BLaER1 treated with 17β-estradiol and CSF1 and Interleukin-3, amounts not matched to agents 10 nM and 100 nM (cell line): Measurements from ENCODE around the gene MOV10L1.

Experiments used
- H3K27ac ChIP-seq, 11 experiments: shearing (Covaris generic); formaldehyde crosslinking; 2 replicates each; pipeline ENCODE4 v1.8.1; 2022
- H3K27me3 ChIP-seq, 11 experiments: shearing (Covaris generic); formaldehyde crosslinking; 2 replicates each; pipeline ENCODE4 v1.8.1; 2022
- H3K36me3 ChIP-seq, 11 experiments: shearing (Covaris generic); formaldehyde crosslinking; 2 replicates each; pipeline ENCODE4 v1.8.1; 2022
- H3K4me1 ChIP-seq, 10 experiments: shearing (Covaris generic); formaldehyde crosslinking; 2 replicates each; pipeline ENCODE4 v1.8.1; 2022
- H3K4me2 ChIP-seq, 11 experiments: shearing (Covaris generic); formaldehyde crosslinking; 2 replicates each; pipeline ENCODE4 v1.8.1; 2022
- H3K4me3 ChIP-seq, 10 experiments: shearing (Covaris generic); formaldehyde crosslinking; 2 replicates each; pipeline ENCODE4 v1.8.1; 2022
- H3K9ac ChIP-seq, 11 experiments: shearing (Covaris generic); formaldehyde crosslinking; 2 replicates each; pipeline ENCODE4 v1.8.1; 2022
- H3K9me3 ChIP-seq, 11 experiments: shearing (Covaris generic); formaldehyde crosslinking; replicated peaks in 1 of 11; 2 replicates each; pipeline ENCODE4 v1.8.1; 2022
- H4K20me1 ChIP-seq, 11 experiments: shearing (Covaris generic); formaldehyde crosslinking; 2 replicates each; pipeline ENCODE4 v1.8.1; 2022
- Cebpa-rat ChIP-seq, 11 experiments: shearing (Covaris generic); IDR thresholded peaks; 2 replicates each; pipeline ENCODE4 v1.8.1; 2022

MOV10L1 gene

GRCh38 chr22:50057278-50058060, 32.3 kb upstream of the MOV10L1 start:
- TF ChIP-seq Cebpa-rat (IDR thresholded peaks at IDR 0.05): no peak
- H3K9ac ChIP-seq: no peak overlapping the region
- H3K4me1 ChIP-seq: peaks cover 24 to 51% (median 44%) of the 10 kb centered on the region in 10 experiments
- no peak overlapping the region for H3K4me3 ChIP-seq
- no peak overlapping the region for H3K27ac ChIP-seq
- H4K20me1 ChIP-seq: peaks cover 0 to 20% (median 0%) of the 10 kb centered on the region in 11 experiments; a peak in 2 of 22 replicates
- H3K36me3 ChIP-seq: no peaks in the 10 kb centered on the region
- H3K4me2 ChIP-seq: no peak overlapping the region
- peaks cover 10 to 19% (median 17%) of the 10 kb centered on the region in 11 experiments for H3K9me3 ChIP-seq
- H3K27me3 ChIP-seq: peaks cover 0 to 11% (median 0%) of the 10 kb centered on the region in 11 experiments; a peak in 5 of 22 replicates

GRCh38 chr22:50058061-50058905, 31.5 kb upstream of the MOV10L1 start, which contains the start of gene TTLL8:
TSS of gene TTLL8 (minus strand) at chr22:50058298.
- no peak within 1 kb of the TSS for H3K27ac ChIP-seq
- H3K36me3 ChIP-seq: no peaks in the 10 kb centered on the region
- peaks cover 0 to 11% (median 0%) of the 10 kb centered on the region in 11 experiments; a peak in 5 of 22 replicates for H3K27me3 ChIP-seq
- no peak for TF ChIP-seq Cebpa-rat (IDR thresholded peaks at IDR 0.05)
- peaks cover 6 to 13% (median 11%) of the 10 kb centered on the region in 11 experiments for H3K9me3 ChIP-seq
- H3K4me2 ChIP-seq: peak within 1 kb of the TSS; percentile 54 to 86 (median 78); a peak in 21 of 22 replicates
- H3K4me1 ChIP-seq: peaks cover 24 to 51% (median 44%) of the 10 kb centered on the region in 10 experiments
- peak within 1 kb of the TSS in 2 of 11 experiments; percentile 10 to 19; a peak in 1 of 22 replicates for H3K9ac ChIP-seq
- H4K20me1 ChIP-seq: peaks cover 0 to 20% (median 0%) of the 10 kb centered on the region in 11 experiments; a peak in 2 of 22 replicates
- no peak within 1 kb of the TSS for H3K4me3 ChIP-seq

- no peak for TF ChIP-seq Cebpa-rat (IDR thresholded peaks at IDR 0.05)
- Histone ChIP-seq H4K20me1 (peaks cover 0 to 26% (median 0%) of the 10 kb centered on the region in 11 experiments; a peak in 4 of 22 replicates), H3K4me3 (no peak overlapping the region), H3K9ac (peak overlapping the region in 5 of 11 experiments; percentile 5 to 32 (median 19); a peak in 3 of 22 replicates), H3K36me3 (no peaks in the 10 kb centered on the region), H3K27me3 (peaks cover 0 to 11% (median 0%) of the 10 kb centered on the region in 11 experiments; a peak in 5 of 22 replicates), H3K4me2 (peak overlapping the region; percentile 54 to 86 (median 78)), H3K4me1 (peaks cover 24 to 47% (median 41%) of the 10 kb centered on the region in 10 experiments), H3K9me3 (peaks cover 0 to 4% (median 2%) of the 10 kb centered on the region in 11 experiments; a peak in 15 of 22 replicates), H3K27ac (no peak overlapping the region)
Measured at GRCh38 chr22:50058906-50059880, 30.6 kb upstream of the MOV10L1 start.

GRCh38 chr22:50059881-50060262, 29.9 kb upstream of the MOV10L1 start:
- Histone ChIP-seq H3K4me2 (peak overlapping the region; percentile 54 to 86 (median 78); a peak in 21 of 22 replicates), H4K20me1 (peaks cover 0 to 27% (median 0%) of the 10 kb centered on the region in 11 experiments; a peak in 4 of 22 replicates), H3K9ac (0 out of 22 replicates have a peak overlapping the region, but pooled peaks of 1 of the 11 experiments have one; percentile 32), H3K4me1 (peaks cover 24 to 47% (median 40%) of the 10 kb centered on the region in 10 experiments), H3K27me3 (peaks cover 0 to 11% (median 0%) of the 10 kb centered on the region in 11 experiments; a peak in 5 of 22 replicates), H3K4me3 (no peak overlapping the region), H3K36me3 (peaks cover 0 to 4% (median 0%) of the 10 kb centered on the region in 11 experiments; a peak in 1 of 22 replicates), H3K27ac (no peak overlapping the region), H3K9me3 (no peaks in the 10 kb centered on the region)
- TF ChIP-seq Cebpa-rat (IDR thresholded peaks at IDR 0.05): no peak

GRCh38 chr22:50060441-50061140, 29.2 kb upstream of the MOV10L1 start:
- Histone ChIP-seq H3K4me3 (no peak overlapping the region), H3K9me3 (no peaks in the 10 kb centered on the region), H3K4me2 (peak overlapping the region; percentile 58 to 86 (median 80); a peak in 20 of 22 replicates), H4K20me1 (peaks cover 0 to 27% (median 0%) of the 10 kb centered on the region in 11 experiments; a peak in 4 of 22 replicates), H3K27ac (no peak overlapping the region), H3K4me1 (peaks cover 24 to 49% (median 41%) of the 10 kb centered on the region in 10 experiments), H3K9ac (peak overlapping the region in 1 of 11 experiments; percentile 25; a peak in 1 of 22 replicates), H3K27me3 (peaks cover 0 to 11% (median 0%) of the 10 kb centered on the region in 11 experiments; a peak in 5 of 22 replicates), H3K36me3 (peaks cover 0 to 5% (median 0%) of the 10 kb centered on the region in 11 experiments; a peak in 3 of 22 replicates)
- no peak for TF ChIP-seq Cebpa-rat (IDR thresholded peaks at IDR 0.05)

GRCh38 chr22:50061141-50061823, 28.5 kb upstream of the MOV10L1 start:
- H3K36me3 ChIP-seq: peaks cover 0 to 7% (median 0%) of the 10 kb centered on the region in 11 experiments; a peak in 3 of 22 replicates
- TF ChIP-seq Cebpa-rat (IDR thresholded peaks at IDR 0.05): 0 out of 22 replicates have a peak, but pooled peaks of 1 of the 11 experiments have one; percentile 7
- peak overlapping the region in 8 of 11 experiments; percentile 16 to 40 (median 25); a peak in 7 of 22 replicates for H3K9ac ChIP-seq
- peaks cover 24 to 52% (median 47%) of the 10 kb centered on the region in 10 experiments for H3K4me1 ChIP-seq
- no peaks in the 10 kb centered on the region for H3K9me3 ChIP-seq
- H3K4me2 ChIP-seq: peak overlapping the region; percentile 58 to 86 (median 80)
- H4K20me1 ChIP-seq: peaks cover 0 to 27% (median 0%) of the 10 kb centered on the region in 11 experiments; a peak in 4 of 22 replicates
- H3K27ac ChIP-seq: peak overlapping the region in 1 of 11 experiments; percentile 15; a peak in 2 of 22 replicates
- no peak overlapping the region for H3K4me3 ChIP-seq
- H3K27me3 ChIP-seq: peaks cover 0 to 11% (median 0%) of the 10 kb centered on the region in 11 experiments; a peak in 5 of 22 replicates
